Tibial nerve (tissue), 4 donors: ENCODE results near the gene CNOT8.

Experiments
- CTCF ChIP-seq, 5 experiments: fragments of 200-600 bp in 3 of 5; fragments of 450-650 bp in 2 of 5; sonication (generic) in 3 of 5; IDR thresholded peaks; one replicate each; pipeline ENCODE4 v1.5.1; 2016 to 2019; ENCODE audit warnings: antibody characterized with exemption in 5 of 5, mild to moderate bottlenecking in 3 of 5, moderate library complexity in 2 of 5
- EP300 ChIP-seq, 2 donors: sonication (generic); formaldehyde crosslinking; IDR thresholded peaks; one replicate each; pipeline ENCODE4 v1.6.1; 2017; ENCODE audit warnings: antibody characterized with exemption in 2 of 2, mild to moderate bottlenecking in 1 of 2
- POLR2A ChIP-seq, 2 donors: fragments of 450-650 bp; IDR thresholded peaks; one replicate each; pipeline ENCODE4 v1.6.1; 2017; ENCODE audit warnings: antibody characterized with exemption in 2 of 2, mild to moderate bottlenecking in 2 of 2, moderate library complexity in 2 of 2

- TF ChIP-seq POLR2A (IDR thresholded peaks at IDR 0.05) (no peak), CTCF (IDR thresholded peaks at IDR 0.05) (no peak), EP300 (IDR thresholded peaks at IDR 0.05) (no peak)
Observed at GRCh38 chr5:154881986-154882385, 23.6 kb downstream of the CNOT8 start.
